Epidermal melanocyte (primary cell): ENCODE data around the gene EFEMP2.

ENCODE experiments used
- DNase-seq: peaks from one replicate; pipeline ENCODE4 v3.0.0; 2011; ENCODE audit warnings: low spot score; ENCODE audit not compliant: insufficient read length

EFEMP2 gene

DNA sequence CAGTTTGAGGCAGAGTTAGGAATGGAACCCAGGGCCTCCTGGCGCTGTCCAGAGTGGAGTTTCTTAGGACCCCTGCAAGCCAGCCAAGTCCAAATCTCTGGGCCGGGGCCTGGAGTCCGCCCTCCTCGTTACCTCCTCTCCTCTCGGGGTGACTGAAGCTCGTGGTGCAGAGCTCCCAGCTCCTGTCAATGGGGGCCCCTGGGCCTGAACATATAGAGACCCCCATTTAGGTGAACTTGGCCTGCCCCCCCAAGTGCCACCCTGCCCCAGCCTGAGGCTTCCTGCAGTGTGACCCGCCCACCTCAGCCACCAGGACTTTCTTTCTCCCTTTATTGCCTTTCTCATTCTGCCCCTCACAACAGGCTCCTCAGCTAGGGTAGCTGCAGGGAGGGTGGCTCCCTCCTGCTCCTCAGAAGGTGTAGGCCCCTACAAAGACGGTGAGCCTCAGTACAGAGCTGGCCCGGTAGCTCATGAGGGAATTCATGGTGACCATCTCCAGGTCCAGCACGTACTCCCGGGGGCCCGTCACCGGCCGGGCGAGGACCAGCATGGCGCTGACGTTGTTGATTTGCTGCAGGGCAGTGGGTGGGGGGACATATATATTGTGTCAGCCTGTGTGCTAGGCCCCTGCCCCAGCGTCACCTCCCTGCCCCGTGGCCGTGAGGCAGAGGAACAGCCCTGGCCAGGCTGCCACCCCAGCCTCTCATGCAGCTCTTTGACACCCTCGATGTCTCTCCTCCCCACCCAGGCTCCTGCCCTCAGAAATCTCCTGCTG is 5.9 kb downstream of the EFEMP2 start:
- no peak for DNase-seq

DNA sequence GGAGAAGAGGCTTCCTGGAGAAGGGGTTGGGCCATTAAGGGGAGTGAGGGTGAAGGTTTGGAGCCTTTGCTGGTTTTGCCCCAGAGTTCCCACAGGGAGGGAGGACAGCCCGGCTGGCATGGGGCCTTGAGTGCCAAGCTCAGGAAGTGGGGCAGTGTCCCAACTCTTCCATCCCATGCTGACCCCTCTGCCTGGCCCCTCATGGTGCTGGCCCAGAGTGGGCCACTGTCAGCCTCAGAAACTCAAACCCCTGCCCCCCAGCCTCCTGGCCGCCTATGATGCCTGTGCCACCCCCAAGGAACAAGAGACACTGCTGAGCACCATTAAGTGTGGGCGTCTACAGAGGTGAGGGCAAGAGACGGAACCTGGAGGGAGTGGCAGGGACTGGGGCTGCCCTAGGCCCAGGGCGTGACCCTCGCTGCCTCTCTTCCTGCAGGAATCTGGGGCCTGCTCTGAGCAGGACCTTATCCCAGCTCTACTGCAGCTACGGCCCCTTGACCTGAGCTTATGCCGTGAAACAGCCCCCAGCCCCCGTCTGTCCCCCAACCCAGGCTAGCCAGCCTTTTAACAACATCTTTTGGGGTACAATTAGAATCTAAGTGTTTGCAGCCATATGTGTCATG is 6.9 kb downstream of the EFEMP2 start:
- no peak for DNase-seq

DNA sequence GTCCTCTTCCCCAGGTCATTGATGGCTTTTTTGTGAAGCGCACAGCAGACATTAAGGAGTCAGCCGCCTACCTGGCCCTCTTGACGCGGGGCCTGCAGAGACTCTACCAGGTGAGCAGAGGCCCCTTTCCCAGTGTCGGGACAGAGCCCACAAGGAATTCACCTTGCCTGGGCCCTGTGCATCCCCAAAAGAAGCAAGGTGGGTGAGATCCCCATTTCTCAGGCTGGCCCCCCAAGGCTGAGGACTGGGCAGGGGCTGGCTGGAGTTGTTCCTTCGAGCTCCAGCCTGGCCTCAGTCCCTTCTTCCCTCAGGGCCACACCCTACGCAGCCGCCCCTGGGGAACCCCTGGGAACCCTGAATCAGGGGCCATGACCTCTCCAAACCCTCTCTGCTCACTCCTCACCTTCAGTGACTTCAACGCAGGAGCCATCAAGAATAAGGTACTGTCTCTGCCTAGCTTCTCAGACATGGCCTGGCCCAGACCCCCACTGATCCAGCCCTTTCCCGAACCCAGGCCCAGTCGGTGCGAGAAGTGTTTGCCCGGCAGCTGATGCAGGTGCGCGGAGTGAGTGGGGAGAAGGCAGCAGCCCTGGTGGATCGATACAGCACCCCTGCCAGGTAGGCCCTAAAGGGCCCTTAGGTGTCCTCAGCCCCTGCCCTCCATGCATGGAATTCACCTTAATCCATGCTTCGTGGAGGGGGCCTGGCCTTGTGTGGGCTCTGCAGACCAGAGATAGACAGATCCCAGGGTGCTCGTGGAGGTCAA is 7.7 kb downstream of the EFEMP2 start:
- DNase-seq: no peak

DNA sequence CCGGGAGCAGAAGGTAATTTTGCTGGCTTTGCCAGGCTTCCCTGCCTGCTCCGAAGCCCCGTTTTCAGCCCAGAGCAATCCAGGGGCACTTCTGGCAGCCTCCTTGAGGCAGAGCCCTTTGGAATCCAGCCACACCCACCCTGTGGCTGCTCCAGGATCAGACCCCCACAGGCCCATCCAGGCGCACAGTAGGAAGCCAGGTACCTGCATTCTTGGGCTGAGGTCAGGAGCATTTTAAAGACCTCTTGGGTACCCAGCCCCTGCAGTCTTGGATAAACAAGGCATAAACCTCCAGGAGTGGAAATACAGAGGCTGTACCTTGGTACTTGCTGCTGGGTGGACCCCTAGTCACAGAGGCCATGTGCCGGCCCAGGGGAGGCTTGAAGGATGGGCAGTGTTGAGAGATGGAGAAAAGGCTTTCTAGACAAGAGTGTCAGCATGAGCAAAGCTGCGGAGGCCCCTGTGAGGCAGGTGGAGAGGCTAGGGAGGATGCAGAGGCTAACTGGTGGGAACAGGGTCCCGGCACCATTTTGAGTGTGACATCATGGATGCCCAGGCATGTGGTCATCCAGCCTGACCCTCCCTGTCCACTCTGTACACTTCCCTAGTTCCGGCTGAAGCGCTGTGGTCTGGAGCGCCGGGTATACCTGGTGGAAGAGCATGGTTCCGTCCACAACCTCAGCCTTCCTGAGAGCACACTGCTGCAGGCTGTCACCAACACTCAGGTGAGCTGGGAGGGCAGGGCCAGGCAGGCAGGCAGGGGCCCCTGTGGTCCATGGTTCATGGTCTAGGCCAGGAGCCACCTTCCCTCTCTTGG is 8.5 kb downstream of the EFEMP2 start:
- no peak for DNase-seq

DNA sequence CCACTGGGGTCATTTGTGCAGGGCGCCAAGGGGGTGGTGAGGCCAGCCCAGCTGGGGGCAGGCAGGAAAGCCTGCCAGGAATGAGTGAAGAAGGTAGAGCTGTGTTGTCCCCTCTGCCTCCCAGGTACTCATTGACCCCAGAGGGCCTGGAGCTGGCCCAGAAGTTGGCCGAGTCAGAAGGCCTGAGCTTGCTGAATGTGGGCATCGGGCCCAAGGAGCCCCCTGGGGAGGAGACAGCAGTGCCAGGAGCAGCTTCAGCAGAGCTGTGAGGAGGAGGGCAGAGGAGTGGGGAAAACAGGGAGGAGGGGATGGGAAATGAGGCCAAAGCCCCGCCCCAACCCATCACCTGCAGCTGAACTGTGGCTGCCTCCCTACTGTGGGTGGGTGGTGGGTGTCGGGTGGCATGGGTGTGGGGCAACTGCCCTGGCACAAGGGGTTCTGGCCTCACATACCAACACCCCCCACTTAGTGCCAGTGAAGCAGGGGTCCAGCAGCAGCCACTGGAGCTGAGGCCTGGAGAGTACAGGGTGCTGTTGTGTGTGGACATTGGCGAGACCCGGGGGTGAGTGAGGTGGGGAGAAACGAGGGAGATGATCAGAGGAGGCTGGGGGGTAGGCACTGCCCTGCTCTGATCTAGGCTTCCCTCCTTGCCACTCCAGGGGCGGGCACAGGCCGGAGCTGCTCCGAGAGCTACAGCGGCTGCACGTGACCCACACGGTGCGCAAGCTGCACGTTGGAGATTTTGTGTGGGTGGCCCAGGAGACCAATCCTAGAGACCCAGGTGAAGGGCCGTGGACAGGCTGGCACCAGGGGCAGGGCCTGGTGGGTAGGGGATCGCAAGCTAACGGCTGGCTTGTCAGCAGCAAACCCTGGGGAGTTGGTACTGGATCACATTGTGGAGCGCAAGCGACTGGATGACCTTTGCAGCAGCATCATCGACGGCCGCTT is 9.4 kb downstream of the EFEMP2 start:
- DNase-seq: no peak

DNA sequence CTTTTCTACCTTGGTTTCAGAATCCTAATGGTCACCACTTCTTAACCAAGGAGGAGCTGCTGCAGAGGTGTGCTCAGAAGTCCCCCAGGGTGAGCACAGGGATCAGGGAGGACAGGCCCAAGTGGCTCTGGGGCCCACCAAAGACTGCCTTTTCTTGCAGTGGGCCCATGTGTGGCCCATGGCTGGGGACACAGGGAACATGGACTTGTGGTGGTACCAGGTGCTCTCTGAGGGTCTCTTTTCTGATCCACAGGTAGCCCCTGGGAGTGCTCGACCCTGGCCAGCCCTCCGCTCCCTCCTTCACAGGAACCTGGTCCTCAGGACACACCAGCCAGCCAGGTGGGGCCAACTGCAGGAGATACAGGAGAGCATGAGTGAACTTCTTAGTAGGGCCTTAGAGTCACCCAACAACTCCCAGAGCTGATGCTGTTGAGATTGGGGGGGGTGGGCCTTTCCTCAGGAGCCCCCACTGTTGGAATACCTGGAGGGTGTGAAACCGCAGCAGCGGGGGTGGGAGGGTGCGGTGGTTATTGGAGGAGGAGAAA is 10.3 kb downstream of the EFEMP2 start:
- no peak for DNase-seq

DNA sequence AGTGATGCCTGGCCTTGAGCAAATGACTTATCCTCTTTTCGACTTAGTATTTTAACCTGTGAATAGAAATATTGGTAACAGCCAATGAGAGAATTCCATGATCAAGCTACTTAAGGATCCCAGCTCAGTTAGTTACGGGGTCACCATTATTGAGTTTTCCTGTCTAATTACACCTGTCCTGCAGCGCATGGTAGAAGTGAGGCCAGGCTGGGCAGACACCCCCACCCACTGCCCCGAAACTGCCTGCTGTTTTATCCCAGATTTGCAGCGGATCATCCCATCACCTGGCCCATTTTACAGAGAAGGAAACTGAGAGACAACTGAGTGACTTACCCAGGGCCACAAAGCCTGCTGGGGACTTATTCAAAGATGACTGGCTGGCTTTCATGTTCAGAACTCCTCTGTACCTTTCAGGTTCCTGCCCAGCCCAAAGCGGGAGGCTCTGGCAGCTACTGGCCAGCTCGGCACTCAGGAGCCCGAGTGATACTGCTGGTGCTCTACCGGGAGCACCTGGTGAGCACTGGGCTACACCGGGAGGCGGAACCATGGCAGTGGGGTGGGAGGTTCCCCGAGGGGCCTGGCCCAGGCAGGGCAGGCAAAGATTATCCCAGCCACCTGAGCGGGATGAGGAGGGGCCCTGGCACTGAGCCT is 10.9 kb downstream of the EFEMP2 start:
- no peak for DNase-seq

DNA sequence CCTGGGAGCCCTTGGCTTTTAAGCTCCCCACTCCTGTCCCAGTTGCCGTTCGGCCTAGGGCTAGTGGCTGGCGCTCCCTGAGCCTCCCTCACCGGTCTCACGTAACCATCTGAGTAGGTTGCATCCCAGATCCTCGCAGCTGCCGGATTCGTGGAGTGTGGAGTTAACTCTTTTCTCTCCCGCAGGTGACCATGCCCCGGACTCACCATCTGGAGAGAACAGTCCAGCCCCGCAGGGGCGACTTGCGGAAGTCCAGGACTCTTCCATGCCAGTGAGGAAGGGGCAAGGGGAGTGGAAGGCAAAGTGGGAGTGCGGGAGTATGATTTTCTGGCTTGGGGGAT is 11.5 kb downstream of the EFEMP2 start:
- DNase-seq: no peak

DNA sequence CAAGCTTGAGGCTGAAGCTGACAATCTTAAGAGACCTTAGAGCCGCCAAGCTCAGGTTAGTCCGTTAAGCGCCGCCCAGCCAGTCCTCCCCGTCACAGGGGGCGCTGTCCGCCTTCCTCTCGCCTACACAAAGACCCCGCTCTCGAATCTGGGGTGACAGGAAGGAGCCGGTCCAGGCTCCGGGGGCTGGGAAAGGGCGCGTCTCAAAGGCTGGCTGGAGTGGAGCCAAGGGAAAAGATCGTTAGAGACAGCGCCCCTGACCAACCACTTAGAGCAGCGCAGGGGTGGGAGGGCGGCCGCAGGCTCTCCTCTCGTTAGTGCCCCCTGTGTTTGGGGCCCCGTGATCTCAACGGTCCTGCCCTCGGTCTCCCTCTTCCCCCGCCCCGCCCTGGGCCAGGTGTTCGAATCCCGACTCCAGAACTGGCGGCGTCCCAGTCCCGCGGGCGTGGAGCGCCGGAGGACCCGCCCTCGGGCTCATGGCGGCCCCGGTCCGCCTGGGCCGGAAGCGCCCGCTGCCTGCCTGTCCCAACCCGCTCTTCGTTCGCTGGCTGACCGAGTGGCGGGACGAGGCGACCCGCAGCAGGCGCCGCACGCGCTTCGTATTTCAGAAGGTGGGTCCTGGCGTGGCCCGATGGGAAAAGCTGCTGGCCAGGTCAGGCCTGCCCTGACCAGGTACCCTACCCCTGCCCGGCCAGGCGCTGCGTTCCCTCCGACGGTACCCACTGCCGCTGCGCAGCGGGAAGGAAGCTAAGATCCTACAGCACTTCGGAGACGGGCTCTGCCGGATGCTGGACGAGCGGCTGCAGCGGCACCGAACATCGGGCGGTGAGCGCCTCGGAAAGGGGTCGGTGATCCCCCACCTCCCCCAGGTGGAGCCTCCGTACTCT is 12.1 kb downstream of the EFEMP2 start, which contains the start of gene MUS81:
MUS81 (plus strand) TSS at position 156 of the 887 bp plus-strand sequence; CDS start at position 477, 321 bp downstream.
- DNase-seq: peak; percentile 98

DNA sequence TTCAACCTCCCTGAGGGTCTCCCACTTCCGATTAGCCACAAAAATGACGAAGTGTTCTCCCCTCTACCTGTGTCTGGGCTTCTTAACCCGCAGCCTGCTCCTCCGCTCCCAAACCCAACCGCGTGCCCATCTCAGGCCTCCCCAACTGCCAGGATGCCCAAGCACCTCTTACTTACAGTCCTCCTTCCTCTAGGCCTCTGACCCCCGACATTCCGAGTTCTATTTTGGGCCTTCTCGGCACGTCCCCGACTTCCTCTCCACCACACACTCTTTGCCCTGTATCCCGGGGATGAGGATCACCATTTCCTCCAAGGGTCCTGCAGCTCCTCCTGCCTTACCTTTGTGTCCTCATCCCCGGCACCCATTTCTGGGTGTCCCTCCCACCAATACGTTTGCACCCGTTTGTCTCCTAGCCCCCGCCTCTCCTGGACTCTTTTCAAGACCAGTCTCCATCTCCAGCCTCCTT is 12.8 kb downstream of the EFEMP2 start:
- no peak for DNase-seq

DNA sequence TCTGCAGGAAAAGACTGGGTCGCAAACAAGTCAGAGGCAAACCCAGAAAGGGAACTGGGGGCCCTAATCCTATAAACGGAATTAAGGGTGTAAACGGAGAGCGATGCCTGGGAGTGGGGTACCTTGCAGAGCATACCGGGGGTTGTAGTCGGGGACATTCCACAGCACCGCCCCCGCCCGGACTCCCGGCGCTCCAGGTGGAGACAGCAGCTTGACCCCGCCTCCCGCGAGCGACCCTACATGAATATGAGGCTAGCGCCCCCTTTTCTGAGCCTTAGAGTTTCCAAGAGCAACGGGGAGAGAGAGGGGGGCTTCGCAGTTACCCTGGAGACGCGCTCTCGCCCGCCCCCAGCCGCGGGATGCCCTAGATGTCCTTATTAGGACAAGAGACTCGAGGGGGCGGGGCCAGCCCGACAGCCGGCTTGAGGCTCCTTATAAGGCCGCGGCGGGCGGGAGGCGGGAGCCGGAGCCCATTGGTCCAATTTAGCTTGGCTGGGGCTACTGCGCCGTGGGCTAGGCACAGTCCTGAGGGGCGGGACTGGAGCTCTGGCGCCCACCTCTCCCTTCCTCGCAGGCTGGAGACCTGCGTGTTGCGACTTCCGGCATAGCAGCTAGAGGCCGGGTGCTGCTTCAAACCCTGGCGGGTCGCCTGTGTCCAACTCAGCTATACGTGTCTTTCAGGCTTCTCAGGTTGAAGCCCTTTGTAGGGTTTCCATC is 13.3 kb downstream of the EFEMP2 start:
- DNase-seq: peak; percentile 91

DNA sequence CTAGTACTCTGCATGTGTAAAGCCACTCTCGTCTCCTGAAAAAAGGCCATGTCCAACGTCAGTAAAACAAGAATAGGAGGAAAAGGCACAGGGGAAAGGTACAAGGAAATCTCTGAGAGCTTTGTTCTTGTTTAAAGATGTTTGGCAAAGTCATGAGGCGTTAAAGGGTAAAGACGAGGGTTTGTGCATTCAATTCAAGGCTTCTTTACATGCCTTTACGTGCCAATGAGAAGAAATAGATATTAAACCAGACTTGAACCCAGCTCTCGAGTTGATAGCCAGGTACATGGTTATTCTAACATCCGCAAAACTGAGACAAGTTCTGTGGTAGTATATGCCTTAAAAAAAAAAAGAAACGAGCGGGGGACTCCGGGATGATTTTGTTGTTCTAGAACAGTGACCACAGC is 13.9 kb downstream of the EFEMP2 start:
- no peak for DNase-seq

DNA sequence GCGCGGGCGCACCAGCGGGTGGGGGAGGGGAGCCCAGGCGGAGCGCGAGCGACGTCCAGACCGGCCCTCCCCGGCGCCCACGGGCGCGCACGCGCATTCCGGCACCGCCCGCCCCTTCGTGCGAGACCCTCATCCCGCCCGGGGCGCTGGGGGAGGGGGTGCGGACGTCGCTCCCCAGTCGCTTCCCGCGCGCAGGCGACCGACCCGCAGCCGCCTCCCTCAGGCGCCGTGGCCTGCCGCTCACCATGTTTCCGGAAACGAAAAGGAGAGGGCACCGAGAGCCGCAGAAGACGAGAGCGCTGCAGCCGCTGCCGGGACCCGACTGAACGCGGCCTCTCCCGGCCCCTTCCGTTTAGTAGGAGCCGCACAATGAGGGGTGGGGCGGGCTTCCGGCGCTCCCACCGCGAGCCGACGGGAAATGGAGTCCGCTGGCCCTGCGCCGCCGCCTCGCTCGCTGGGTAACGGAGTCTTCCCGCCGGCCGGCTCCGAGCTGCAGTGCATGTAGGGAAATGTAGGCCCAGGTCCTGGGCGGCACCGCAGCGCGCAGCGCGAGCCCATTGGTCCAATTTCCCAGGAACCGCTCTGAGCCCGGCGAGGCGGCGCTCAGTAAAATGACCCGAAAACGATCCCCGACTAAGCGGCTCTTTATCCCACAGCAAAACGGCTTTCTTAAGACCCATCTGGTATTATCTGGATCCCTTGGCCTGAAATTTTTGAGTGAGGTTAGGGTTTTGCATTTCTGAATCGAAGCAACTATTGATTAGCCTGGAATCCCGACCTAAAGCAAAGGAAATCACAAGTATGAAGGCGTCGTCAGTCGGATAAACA is 14.5 kb downstream of the EFEMP2 start, which contains the start of gene CFL1:
CFL1 (minus strand) TSS at position 328 of the 828 bp plus-strand sequence; CDS start at position 247, 81 bp downstream.
- peak; percentile 91 for DNase-seq

DNA sequence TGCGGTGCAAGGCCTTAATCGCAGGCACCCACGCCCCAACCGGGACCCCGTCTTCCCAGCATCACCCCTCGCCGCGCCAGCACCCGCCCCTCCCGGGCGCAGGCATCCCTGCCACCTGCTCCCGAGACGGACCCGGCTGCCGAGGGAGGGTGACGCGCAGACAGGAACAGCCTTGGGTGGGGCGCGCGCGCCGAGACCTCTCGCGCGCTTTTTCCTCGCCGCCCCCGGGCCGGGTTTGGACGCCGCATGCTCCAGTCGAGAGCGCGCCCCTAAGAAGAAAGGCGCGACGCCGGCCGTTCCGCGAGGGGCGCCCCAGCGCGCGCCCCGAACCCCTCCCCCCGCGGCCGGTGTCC is 15.1 kb downstream of the EFEMP2 start:
- no peak for DNase-seq

DNA sequence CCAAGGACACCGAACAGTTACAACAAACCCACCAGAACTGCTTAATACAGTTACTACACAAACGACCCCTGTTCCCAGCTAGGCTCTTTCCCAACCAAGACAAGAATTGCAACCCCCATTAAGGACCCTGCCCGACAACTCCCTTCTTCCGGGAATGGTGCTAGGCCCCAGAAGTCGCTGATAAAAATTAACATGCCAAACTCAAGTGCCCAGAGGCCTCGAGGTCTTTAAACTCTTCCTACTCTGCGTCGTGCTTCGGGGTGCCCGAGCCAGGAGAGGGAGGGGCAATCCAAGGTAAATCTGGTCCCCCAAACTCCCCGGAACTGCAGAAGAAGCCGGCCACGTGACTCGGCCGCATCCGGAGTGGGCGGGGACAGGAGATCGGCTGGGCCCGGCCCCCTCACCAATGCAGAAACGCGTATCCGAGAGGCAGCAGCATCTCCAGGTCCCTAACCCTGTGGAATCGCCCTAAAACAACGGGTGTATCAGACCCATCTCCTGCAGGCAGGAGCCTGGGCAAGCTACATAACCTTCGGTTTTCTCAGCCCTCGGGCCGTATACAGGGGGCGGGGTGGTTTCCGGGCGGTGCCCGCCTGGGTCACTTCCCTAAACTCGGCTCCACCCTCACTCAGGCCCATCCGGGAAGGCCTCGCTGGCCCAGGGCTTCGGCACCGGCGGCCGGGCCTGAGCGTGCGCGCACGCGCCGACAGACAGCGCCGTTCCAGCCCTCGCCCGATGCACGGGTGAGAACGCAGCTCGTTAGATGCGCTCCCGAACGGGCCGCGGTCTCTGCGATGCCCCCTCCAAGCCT is 15.7 kb downstream of the EFEMP2 start:
- peak; percentile 66 for DNase-seq

DNA sequence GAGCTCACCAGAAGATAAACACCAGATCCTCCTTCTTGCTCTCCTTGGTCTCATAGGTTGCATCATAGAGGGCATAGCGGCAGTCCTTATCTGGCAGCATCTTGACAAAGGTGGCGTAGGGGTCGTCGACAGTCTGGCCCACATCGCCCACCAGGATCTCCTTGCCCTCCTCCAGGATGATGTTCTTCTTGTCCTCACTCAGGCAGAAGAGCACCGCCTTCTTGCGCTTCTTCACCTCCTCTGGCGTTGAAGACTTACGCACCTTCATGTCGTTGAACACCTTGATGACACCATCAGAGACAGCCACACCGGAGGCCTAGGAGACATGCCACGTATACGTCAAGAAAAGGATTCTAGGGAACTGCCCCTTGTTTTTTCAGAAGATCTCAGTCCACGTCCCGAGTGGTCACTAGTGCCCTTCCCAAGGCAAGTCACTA is 16.7 kb downstream of the EFEMP2 start:
- DNase-seq: no peak
